ENCODE data around the gene BRD3. TPM values are rescaled to one million over a fixed set of nuclear protein-coding genes. Genes with fewer than 3 reads are reported as not detected.

Gene BRD3
- total and polyA plus RNA-seq, 2 donors from 2014 or later = 7.7 to 46.2 TPM

DNA sequence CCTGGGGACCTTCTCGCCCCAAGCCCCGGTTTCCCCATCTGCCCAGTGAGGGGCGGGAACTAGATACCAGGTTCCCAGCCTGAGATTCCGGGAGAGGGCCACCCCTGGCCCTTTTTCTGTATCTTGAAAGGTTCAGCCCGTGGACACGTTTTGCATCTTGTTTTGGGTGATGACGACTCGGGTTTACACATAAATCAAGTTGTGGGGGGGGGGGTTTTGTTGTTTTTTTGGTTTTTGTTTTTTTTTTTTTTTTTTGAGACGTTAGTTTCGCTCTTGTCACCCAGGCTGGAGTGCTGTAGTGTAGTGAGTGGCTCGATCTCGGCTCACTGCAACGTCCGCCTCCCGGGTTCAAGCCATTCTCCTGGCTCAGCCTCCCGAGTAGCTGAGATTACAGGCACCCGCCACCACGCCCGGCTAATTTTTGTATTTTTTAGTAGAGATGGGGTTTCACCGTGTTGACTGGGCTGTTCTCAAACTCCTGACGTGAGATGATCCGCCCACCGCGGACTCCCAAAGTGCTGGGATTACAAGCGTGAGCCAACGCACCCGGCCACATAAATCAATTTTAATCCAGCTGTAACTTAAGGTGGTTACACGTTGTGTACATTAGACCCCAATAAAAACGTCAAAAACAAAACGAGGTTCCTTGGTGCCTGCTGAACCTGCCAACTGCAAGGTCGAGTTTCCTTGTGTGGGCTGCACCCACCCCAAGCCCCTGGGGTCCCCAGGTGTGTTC, 1.1 kb upstream of the BRD3 start:
- no peaks in the 10 kb centered on the region for H3K36me3 ChIP-seq (ENCODE audit: control insufficient read depth in 2 of 3, insufficient read depth in 3 of 3, low read length in 3 of 3)
- peak overlapping the region in 1 of 2 donors; percentile 51 for H3K27ac ChIP-seq (ENCODE audit: low read depth in 2 of 2, low read length in 2 of 2)
- H3K4me1 ChIP-seq (ENCODE audit: control insufficient read depth in 2 of 3, insufficient read depth in 2 of 3, low read depth in 1 of 3, low read length in 3 of 3) = peaks cover 0 to 15% (median 5%) of the 10 kb centered on the region in 3 donors
- no peaks in the 10 kb centered on the region for H3K27me3 ChIP-seq (ENCODE audit: control insufficient read depth, insufficient read depth, low read length)
- FAIRE-seq (no peak), DNase-seq (peak in 3 of 5 donors; percentile 28 to 70 (median 66))
- H3K9ac ChIP-seq (ENCODE audit: low read length in 3 of 3) = peak overlapping the region in 1 of 3 donors; percentile 38
- H3K9me3 ChIP-seq (ENCODE audit: control insufficient read depth in 2 of 3, insufficient read depth in 1 of 3, low read length in 3 of 3) = no peaks in the 10 kb centered on the region
- TF ChIP-seq, protein P1, sequence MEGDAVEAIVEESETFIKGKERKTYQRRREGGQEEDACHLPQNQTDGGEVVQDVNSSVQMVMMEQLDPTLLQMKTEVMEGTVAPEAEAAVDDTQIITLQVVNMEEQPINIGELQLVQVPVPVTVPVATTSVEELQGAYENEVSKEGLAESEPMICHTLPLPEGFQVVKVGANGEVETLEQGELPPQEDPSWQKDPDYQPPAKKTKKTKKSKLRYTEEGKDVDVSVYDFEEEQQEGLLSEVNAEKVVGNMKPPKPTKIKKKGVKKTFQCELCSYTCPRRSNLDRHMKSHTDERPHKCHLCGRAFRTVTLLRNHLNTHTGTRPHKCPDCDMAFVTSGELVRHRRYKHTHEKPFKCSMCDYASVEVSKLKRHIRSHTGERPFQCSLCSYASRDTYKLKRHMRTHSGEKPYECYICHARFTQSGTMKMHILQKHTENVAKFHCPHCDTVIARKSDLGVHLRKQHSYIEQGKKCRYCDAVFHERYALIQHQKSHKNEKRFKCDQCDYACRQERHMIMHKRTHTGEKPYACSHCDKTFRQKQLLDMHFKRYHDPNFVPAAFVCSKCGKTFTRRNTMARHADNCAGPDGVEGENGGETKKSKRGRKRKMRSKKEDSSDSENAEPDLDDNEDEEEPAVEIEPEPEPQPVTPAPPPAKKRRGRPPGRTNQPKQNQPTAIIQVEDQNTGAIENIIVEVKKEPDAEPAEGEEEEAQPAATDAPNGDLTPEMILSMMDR (IDR thresholded peaks at IDR 0.05; ENCODE audit: borderline replicate concordance, extremely low read depth, insufficient read depth) = no peak
- intact Hi-C loops (cut with DNase I) = no loop called here
- H3K4me3 ChIP-seq (ENCODE audit: low read length in 3 of 3) = peak overlapping the region; percentile 54 to 77 (median 72)

DNA sequence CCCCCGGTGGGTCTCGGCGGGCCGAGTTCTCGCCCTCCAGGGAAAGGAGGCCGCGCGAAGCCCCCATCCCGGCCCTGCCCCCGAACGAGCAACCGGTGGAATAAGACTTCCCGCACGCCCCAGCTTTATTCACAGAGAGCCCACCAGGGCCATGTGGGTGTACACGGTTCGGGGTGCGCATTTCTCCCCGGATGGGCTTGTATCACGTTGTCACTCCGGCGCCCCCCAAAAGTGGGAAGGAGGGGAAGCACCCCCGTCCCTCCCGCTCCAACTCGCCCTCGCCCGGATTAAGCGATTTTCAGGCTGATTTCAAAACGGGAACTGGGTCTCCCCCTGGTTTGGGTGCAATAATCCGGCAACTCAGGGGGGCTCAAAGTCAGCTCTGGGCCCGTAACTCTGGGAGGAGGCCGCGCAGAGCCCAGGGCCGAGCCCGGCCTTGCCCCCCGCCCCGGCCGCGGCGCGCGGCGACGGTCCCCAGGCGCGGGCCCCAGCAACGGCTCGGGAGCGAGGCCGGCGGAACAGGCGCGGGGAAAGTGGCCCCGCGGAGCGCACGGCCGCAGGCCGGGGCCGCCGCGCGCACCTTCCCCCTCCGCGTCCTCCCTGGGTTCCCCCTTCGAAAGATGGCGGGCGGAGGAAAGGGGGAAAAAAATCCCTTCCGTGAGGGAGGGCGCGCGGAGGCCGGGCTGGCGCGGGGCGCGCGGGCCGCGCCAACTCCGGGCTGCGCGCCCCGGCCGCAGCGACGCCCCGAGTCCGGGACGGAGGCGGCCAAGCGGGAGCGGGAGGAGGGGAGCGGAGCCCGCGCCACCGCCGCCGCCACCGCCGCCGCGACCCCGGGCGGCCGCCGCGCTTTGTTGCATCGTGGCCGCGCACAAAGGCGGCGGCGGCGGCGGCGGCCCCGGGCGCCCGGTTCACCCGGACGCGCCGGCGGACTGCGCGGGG, 644 bp downstream of the BRD3 start:
- TF ChIP-seq, protein P1 (IDR thresholded peaks at IDR 0.05; ENCODE audit: borderline replicate concordance, extremely low read depth, insufficient read depth) = no peak
- Histone ChIP-seq H3K27ac (ENCODE audit: low read depth in 2 of 2, low read length in 2 of 2) (peak overlapping the region; percentile 32 to 69), H3K27me3 (ENCODE audit: control insufficient read depth, insufficient read depth, low read length) (no peaks in the 10 kb centered on the region), H3K4me3 (ENCODE audit: low read length in 3 of 3) (peak overlapping the region; percentile 69 to 79 (median 76)), H3K9me3 (ENCODE audit: control insufficient read depth in 2 of 3, insufficient read depth in 1 of 3, low read length in 3 of 3) (no peaks in the 10 kb centered on the region), H3K36me3 (ENCODE audit: control insufficient read depth in 2 of 3, insufficient read depth in 3 of 3, low read length in 3 of 3) (peaks cover 0 to 3% (median 0%) of the 10 kb centered on the region in 3 donors), H3K9ac (ENCODE audit: low read length in 3 of 3) (peak overlapping the region; percentile 51 to 65 (median 60)), H3K4me1 (ENCODE audit: control insufficient read depth in 2 of 3, insufficient read depth in 2 of 3, low read depth in 1 of 3, low read length in 3 of 3) (peaks cover 0 to 32% (median 5%) of the 10 kb centered on the region in 3 donors)
- intact Hi-C loops (cut with DNase I) = no loop called here
- DNase-seq (peak; percentile 48 to 80 (median 69)), FAIRE-seq (no peak)

DNA sequence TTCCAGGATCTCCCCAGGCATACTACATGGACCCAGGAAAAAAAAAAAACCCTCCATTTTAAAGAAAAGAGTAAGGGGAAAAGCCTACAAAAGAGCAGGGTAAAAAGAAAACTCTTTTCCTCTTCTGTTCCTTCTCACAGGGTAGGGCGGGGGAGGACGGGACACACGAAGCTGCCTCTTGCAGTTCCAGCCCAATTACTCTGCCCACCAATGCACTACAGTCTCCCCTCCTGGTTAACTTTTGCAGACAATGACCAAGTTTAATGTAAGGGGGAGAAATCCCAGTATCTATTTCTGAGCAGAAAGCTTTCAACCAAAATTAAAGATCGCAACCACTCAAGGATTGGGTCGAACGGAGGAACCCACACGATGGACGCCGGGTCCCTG, 1.3 kb downstream of the BRD3 start:
- intact Hi-C loops (cut with DNase I) = no loop called here

More for the DNA sequence above, 1.3 kb downstream of the BRD3 start:
- Histone ChIP-seq H3K27ac (ENCODE audit: low read depth in 2 of 2, low read length in 2 of 2) (peak overlapping the region; percentile 32 to 51), H3K36me3 (ENCODE audit: control insufficient read depth in 2 of 3, insufficient read depth in 3 of 3, low read length in 3 of 3) (peaks cover 0 to 3% (median 0%) of the 10 kb centered on the region in 3 donors), H3K27me3 (ENCODE audit: control insufficient read depth, insufficient read depth, low read length) (no peaks in the 10 kb centered on the region), H3K9me3 (ENCODE audit: control insufficient read depth in 2 of 3, insufficient read depth in 1 of 3, low read length in 3 of 3) (no peaks in the 10 kb centered on the region), H3K9ac (ENCODE audit: low read length in 3 of 3) (peak overlapping the region; percentile 51 to 65 (median 60)), H3K4me1 (ENCODE audit: control insufficient read depth in 2 of 3, insufficient read depth in 2 of 3, low read depth in 1 of 3, low read length in 3 of 3) (peaks cover 0 to 37% (median 7%) of the 10 kb centered on the region in 3 donors), H3K4me3 (ENCODE audit: low read length in 3 of 3) (peak overlapping the region; percentile 63 to 79 (median 69))
- TF ChIP-seq, protein P1 (IDR thresholded peaks at IDR 0.05; ENCODE audit: borderline replicate concordance, extremely low read depth, insufficient read depth) = no peak
- DNase-seq (peak in 4 of 5 donors; percentile 48 to 76 (median 62)), FAIRE-seq (no peak)
